Neural progenitor cell (in vitro differentiated cells): ENCODE data around the gene CTXND1. TPM values are rescaled to one million over a fixed set of nuclear protein-coding genes. Genes with fewer than 3 reads are reported as not detected.

Experiments used
- DNase-seq: peaks from one replicate; pipeline ENCODE4 v3.0.0-alpha.2; 2016; ENCODE audit warnings: low spot score
- H2AFZ ChIP-seq: fragments of 200-600 bp; sonication (generic); replicated peaks from 2 replicates; pipeline ENCODE4 v1.6.1; 2016; ENCODE audit warnings: antibody characterized with exemption
- H3F3A ChIP-seq: fragments of 200-600 bp; sonication (generic); 2 replicates; pipeline ENCODE4 v1.6.1; 2016; ENCODE audit warnings: antibody characterized with exemption, low read depth
- H3K27ac ChIP-seq: fragments of 200-600 bp; sonication (generic); 2 replicates; pipeline ENCODE4 v1.5.1; 2016; ENCODE audit warnings: mild to moderate bottlenecking
- H3K27me3 ChIP-seq: fragments of 200-600 bp; sonication (generic); 2 replicates; pipeline ENCODE4 v1.6.1; 2016; ENCODE audit warnings: mild to moderate bottlenecking, moderate library complexity
- H3K36me3 ChIP-seq: fragments of 200-600 bp; sonication (generic); 2 replicates; pipeline ENCODE4 v1.5.1; 2016
- H3K4me1 ChIP-seq: fragments of 200-600 bp; sonication (generic); 2 replicates; pipeline ENCODE4 v1.6.1; 2016; ENCODE audit warnings: mixed run types
- H3K4me2 ChIP-seq: fragments of 200-600 bp; sonication (generic); 2 replicates; pipeline ENCODE4 v1.6.1; 2016
- H3K4me3 ChIP-seq: fragments of 200-600 bp; sonication (generic); 2 replicates; pipeline ENCODE4 v1.5.1; 2016
- H3K79me2 ChIP-seq: fragments of 200-600 bp; sonication (generic); 2 replicates; pipeline ENCODE4 v1.6.1; 2016; ENCODE audit warnings: low read depth
- H3K9ac ChIP-seq: fragments of 200-600 bp; sonication (generic); 2 replicates; pipeline ENCODE4 v1.6.1; 2016
- H3K9me3 ChIP-seq: fragments of 200-600 bp; sonication (generic); 2 replicates; pipeline ENCODE4 v1.5.1; 2016; ENCODE audit warnings: low read depth
- H4K20me1 ChIP-seq: fragments of 200-600 bp; sonication (generic); 2 replicates; pipeline ENCODE4 v1.6.1; 2016; ENCODE audit warnings: low read depth
- H3K27ac Mint-ChIP-seq: 3 replicates; pipeline ENCODE4 v1.8.0; 2021; ENCODE audit warnings: mixed read lengths
- H3K27me3 Mint-ChIP-seq: 2 replicates; pipeline ENCODE4 v1.8.0; 2022; ENCODE audit warnings: low read depth, mild to moderate bottlenecking, inconsistent platforms, moderate library complexity, mixed read lengths; ENCODE audit not compliant: insufficient read depth
- H3K36me3 Mint-ChIP-seq: 3 replicates; pipeline ENCODE4 v1.8.0; 2021; ENCODE audit warnings: mixed read lengths
- H3K4me1 Mint-ChIP-seq: 3 replicates; pipeline ENCODE4 v1.8.0; 2021; ENCODE audit warnings: mixed read lengths
- H3K4me3 Mint-ChIP-seq: 3 replicates; pipeline ENCODE4 v1.8.0; 2021; ENCODE audit warnings: mild to moderate bottlenecking, moderate library complexity, mixed read lengths
- H3K9me3 Mint-ChIP-seq: 3 replicates; pipeline ENCODE4 v1.8.0; 2020; ENCODE audit warnings: mixed read lengths
- EZH2 ChIP-seq: fragments of 200-600 bp; sonication (generic); IDR thresholded peaks from 2 replicates; pipeline ENCODE4 v1.6.1; 2017; ENCODE audit warnings: antibody characterized with exemption, mild to moderate bottlenecking, moderate library complexity
- EZH2phosphoT487 ChIP-seq: fragments of 200-600 bp; sonication (generic); IDR thresholded peaks from 2 replicates; pipeline ENCODE4 v1.6.1; 2017; ENCODE audit warnings: antibody characterized with exemption
- total RNA-seq: library from RNA; depleted of rRNA; stranded (reverse); fragments of >200 nt; gene quantifications from 2 replicates; pipeline ENCODE4 v1.2.3, GENCODE V29; 2015; ENCODE audit warnings: low replicate concordance
- TF ChIP-seq, protein P1 (sequence below): fragments of 200-600 bp; sonication (generic); IDR thresholded peaks from 2 replicates; pipeline ENCODE4 v1.5.1; 2017; ENCODE audit warnings: antibody characterized with exemption, mild to moderate bottlenecking

Gene CTXND1
- total RNA-seq, 1 donor from 2014 or later: not detected

DNA sequence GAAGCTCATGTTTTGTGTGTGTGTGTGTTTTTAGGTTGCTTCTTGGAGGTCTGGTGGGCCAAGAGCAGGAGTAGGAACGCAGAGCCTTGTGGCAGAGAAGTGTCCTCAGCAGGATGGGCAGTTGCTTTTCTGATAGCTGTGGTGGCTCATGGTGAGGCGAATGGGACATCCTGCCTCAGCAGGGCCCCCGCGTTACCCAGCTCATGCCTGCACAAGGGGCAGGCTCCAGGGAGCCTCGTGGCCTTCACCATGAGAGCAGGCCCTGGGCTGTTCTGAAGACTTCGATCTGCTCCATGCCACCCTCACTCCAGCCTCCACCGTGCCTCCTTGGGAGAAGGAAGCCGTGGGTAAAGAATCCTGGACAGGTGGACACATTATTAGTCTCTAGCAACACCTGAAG is 33.4 kb upstream of the CTXND1 start:
- Histone ChIP-seq H2AFZ (no peak overlapping the region), H3K27ac (no peak overlapping the region), H3K9me3 (no peaks in the 10 kb centered on the region), H3K4me3 (no peak overlapping the region), H3K4me1 (peaks cover 9% of the 10 kb centered on the region), H3K9ac (no peak overlapping the region), H3K36me3 (no peaks in the 10 kb centered on the region), H4K20me1 (no peaks in the 10 kb centered on the region), H3K79me2 (no peaks in the 10 kb centered on the region), H3F3A (no peaks in the 10 kb centered on the region), H3K4me2 (no peak overlapping the region), H3K27me3 (no peaks in the 10 kb centered on the region)
- Mint-ChIP-seq H3K4me1 (peaks cover 10% of the 10 kb centered on the region), H3K4me3 (no peak overlapping the region), H3K36me3 (no peaks in the 10 kb centered on the region), H3K9me3 (no peaks in the 10 kb centered on the region), H3K27ac (no peak overlapping the region), H3K27me3 (no peaks in the 10 kb centered on the region)
- TF ChIP-seq, protein P1, sequence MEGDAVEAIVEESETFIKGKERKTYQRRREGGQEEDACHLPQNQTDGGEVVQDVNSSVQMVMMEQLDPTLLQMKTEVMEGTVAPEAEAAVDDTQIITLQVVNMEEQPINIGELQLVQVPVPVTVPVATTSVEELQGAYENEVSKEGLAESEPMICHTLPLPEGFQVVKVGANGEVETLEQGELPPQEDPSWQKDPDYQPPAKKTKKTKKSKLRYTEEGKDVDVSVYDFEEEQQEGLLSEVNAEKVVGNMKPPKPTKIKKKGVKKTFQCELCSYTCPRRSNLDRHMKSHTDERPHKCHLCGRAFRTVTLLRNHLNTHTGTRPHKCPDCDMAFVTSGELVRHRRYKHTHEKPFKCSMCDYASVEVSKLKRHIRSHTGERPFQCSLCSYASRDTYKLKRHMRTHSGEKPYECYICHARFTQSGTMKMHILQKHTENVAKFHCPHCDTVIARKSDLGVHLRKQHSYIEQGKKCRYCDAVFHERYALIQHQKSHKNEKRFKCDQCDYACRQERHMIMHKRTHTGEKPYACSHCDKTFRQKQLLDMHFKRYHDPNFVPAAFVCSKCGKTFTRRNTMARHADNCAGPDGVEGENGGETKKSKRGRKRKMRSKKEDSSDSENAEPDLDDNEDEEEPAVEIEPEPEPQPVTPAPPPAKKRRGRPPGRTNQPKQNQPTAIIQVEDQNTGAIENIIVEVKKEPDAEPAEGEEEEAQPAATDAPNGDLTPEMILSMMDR: no peak
- TF ChIP-seq EZH2phosphoT487 (no peak), EZH2 (no peak)
- no peak for DNase-seq

GRCh38 chr15:80283531-80283930 is 31.5 kb upstream of the CTXND1 start:
- no peak overlapping the region for H3K9ac ChIP-seq
- H3K4me1 ChIP-seq: no peaks in the 10 kb centered on the region
- DNase-seq: no peak
- H3K27me3 ChIP-seq: no peaks in the 10 kb centered on the region
- H3K27ac Mint-ChIP-seq: no peak overlapping the region
- H2AFZ ChIP-seq: no peak overlapping the region
- H4K20me1 ChIP-seq: no peaks in the 10 kb centered on the region
- no peaks in the 10 kb centered on the region for H3K27me3 Mint-ChIP-seq
- no peak overlapping the region for H3K4me2 ChIP-seq
- no peaks in the 10 kb centered on the region for H3F3A ChIP-seq
- H3K9me3 ChIP-seq: no peaks in the 10 kb centered on the region
- H3K4me3 ChIP-seq: no peak overlapping the region
- peaks cover 12% of the 10 kb centered on the region for H3K4me1 Mint-ChIP-seq
- no peak overlapping the region for H3K27ac ChIP-seq
- H3K9me3 Mint-ChIP-seq: no peaks in the 10 kb centered on the region
- H3K36me3 Mint-ChIP-seq: no peaks in the 10 kb centered on the region
- H3K36me3 ChIP-seq: no peaks in the 10 kb centered on the region
- TF ChIP-seq, protein P1: no peak
- TF ChIP-seq EZH2 (no peak), EZH2phosphoT487 (no peak)
- H3K79me2 ChIP-seq: no peaks in the 10 kb centered on the region
- H3K4me3 Mint-ChIP-seq: no peak overlapping the region

DNA sequence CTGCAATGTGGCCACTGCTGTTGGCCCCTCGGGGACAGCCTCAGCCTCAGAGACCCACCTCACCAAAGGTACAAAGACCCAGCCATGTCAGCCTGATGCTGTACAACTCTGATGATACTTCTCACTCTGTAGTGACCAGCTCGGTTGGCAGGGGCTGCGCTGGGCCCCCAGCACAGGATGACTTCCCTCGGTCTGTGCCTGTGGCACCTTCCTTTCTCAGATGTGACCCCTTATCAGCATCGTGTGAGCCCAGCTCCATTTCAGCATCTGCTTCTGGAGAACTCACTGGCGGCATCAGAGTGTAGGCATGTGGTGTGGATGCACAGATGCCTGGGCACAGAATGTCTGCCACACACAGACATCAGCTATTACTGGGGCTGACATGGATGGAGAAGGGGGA is 25.1 kb upstream of the CTXND1 start:
- H3K9me3 Mint-ChIP-seq: peaks cover 6% of the 10 kb centered on the region
- TF ChIP-seq, protein P1: no peak
- TF ChIP-seq EZH2: no peak
- TF ChIP-seq EZH2phosphoT487: no peak

More for the DNA sequence above, 25.1 kb upstream of the CTXND1 start:
- H4K20me1 ChIP-seq: no peaks in the 10 kb centered on the region
- H3K4me1 ChIP-seq: no peaks in the 10 kb centered on the region
- H3F3A ChIP-seq: no peaks in the 10 kb centered on the region
- no peak overlapping the region for H3K9ac ChIP-seq
- peaks cover 7% of the 10 kb centered on the region for H3K27me3 Mint-ChIP-seq
- peaks cover 12% of the 10 kb centered on the region for H3K4me1 Mint-ChIP-seq
- DNase-seq: no peak
- H2AFZ ChIP-seq: no peak overlapping the region
- no peaks in the 10 kb centered on the region for H3K36me3 ChIP-seq
- H3K36me3 Mint-ChIP-seq: no peaks in the 10 kb centered on the region
- no peaks in the 10 kb centered on the region for H3K27me3 ChIP-seq
- H3K27ac Mint-ChIP-seq: no peak overlapping the region
- no peak overlapping the region for H3K4me3 Mint-ChIP-seq
- no peak overlapping the region for H3K27ac ChIP-seq
- H3K9me3 ChIP-seq: no peaks in the 10 kb centered on the region
- H3K79me2 ChIP-seq: no peaks in the 10 kb centered on the region
- H3K4me3 ChIP-seq: no peak overlapping the region
- no peak overlapping the region for H3K4me2 ChIP-seq
